ENCODE results near the gene LRBA. TPM values are rescaled to one million over a fixed set of nuclear protein-coding genes. Genes with fewer than 3 reads are reported as not detected.
A peak's percentile ranks its signal among the peaks of the same experiment; 100 is the strongest.

Gene LRBA
- total and polyA plus RNA-seq, 9 of the 15 experiments (the other 6 are each of a cell fraction or from before 2014, with no cell fraction given): 24.2 to 88.7 (median 59.7) TPM

- TF ChIP-seq, protein P1, sequence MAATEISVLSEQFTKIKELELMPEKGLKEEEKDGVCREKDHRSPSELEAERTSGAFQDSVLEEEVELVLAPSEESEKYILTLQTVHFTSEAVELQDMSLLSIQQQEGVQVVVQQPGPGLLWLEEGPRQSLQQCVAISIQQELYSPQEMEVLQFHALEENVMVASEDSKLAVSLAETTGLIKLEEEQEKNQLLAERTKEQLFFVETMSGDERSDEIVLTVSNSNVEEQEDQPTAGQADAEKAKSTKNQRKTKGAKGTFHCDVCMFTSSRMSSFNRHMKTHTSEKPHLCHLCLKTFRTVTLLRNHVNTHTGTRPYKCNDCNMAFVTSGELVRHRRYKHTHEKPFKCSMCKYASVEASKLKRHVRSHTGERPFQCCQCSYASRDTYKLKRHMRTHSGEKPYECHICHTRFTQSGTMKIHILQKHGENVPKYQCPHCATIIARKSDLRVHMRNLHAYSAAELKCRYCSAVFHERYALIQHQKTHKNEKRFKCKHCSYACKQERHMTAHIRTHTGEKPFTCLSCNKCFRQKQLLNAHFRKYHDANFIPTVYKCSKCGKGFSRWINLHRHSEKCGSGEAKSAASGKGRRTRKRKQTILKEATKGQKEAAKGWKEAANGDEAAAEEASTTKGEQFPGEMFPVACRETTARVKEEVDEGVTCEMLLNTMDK (IDR thresholded peaks at IDR 0.05; ENCODE audit: borderline replicate concordance, insufficient read depth, low read depth, low read length, poor library complexity, severe bottlenecking): no peak
- TF ChIP-seq BCL6 (CRISPR knock-in tag; IDR thresholded peaks at IDR 0.05) (peak; percentile 71; the same call in 1 of the 2 replicates), ILK (tag; IDR thresholded peaks at IDR 0.05; ENCODE audit: borderline replicate concordance, low read depth) (peak; percentile 92), CHD1 (IDR thresholded peaks at IDR 0.05; ENCODE audit: low read length) (no peak), KAT8 (IDR thresholded peaks at IDR 0.05; ENCODE audit: low read depth) (no peak), MYBL2 (IDR thresholded peaks at IDR 0.05; ENCODE audit: low read depth) (no peak), MYBL2 (CRISPR knock-in tag; IDR thresholded peaks at IDR 0.05; ENCODE audit: borderline replicate concordance) (no peak), MEIS2 (IDR thresholded peaks at IDR 0.05; ENCODE audit: partially characterized antibody) (no peak), ZNF184 (CRISPR knock-in tag; IDR thresholded peaks at IDR 0.05) (no peak), SRSF9 (IDR thresholded peaks at IDR 0.05; ENCODE audit: borderline replicate concordance, low read depth, low read length) (no peak), SMAD1 (IDR thresholded peaks at IDR 0.05; ENCODE audit: low read depth, low read length, partially characterized antibody) (no peak), RFX1 (IDR thresholded peaks at IDR 0.05) (no peak), ASH1L (IDR thresholded peaks at IDR 0.05; ENCODE audit: borderline replicate concordance, low read depth, partially characterized antibody) (no peak), ZSCAN32 (CRISPR knock-in tag; IDR thresholded peaks at IDR 0.05) (no peak), TCFL5 (CRISPR knock-in tag; conservative IDR thresholded peaks at IDR 0.05) (no peak), ZNF561 (CRISPR knock-in tag; conservative IDR thresholded peaks at IDR 0.05) (peak; percentile 79; the same call in 1 of the 2 replicates), MXI1 (IDR thresholded peaks at IDR 0.05; ENCODE audit: low read depth, low read length) (no peak)
- TF ChIP-seq, protein P2, sequence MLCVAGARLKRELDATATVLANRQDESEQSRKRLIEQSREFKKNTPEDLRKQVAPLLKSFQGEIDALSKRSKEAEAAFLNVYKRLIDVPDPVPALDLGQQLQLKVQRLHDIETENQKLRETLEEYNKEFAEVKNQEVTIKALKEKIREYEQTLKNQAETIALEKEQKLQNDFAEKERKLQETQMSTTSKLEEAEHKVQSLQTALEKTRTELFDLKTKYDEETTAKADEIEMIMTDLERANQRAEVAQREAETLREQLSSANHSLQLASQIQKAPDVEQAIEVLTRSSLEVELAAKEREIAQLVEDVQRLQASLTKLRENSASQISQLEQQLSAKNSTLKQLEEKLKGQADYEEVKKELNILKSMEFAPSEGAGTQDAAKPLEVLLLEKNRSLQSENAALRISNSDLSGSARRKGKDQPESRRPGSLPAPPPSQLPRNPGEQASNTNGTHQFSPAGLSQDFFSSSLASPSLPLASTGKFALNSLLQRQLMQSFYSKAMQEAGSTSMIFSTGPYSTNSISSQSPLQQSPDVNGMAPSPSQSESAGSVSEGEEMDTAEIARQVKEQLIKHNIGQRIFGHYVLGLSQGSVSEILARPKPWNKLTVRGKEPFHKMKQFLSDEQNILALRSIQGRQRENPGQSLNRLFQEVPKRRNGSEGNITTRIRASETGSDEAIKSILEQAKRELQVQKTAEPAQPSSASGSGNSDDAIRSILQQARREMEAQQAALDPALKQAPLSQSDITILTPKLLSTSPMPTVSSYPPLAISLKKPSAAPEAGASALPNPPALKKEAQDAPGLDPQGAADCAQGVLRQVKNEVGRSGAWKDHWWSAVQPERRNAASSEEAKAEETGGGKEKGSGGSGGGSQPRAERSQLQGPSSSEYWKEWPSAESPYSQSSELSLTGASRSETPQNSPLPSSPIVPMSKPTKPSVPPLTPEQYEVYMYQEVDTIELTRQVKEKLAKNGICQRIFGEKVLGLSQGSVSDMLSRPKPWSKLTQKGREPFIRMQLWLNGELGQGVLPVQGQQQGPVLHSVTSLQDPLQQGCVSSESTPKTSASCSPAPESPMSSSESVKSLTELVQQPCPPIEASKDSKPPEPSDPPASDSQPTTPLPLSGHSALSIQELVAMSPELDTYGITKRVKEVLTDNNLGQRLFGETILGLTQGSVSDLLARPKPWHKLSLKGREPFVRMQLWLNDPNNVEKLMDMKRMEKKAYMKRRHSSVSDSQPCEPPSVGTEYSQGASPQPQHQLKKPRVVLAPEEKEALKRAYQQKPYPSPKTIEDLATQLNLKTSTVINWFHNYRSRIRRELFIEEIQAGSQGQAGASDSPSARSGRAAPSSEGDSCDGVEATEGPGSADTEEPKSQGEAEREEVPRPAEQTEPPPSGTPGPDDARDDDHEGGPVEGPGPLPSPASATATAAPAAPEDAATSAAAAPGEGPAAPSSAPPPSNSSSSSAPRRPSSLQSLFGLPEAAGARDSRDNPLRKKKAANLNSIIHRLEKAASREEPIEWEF (CRISPR knock-in tag; IDR thresholded peaks at IDR 0.05): peak; percentile 98
- TF ChIP-seq, protein P3, sequence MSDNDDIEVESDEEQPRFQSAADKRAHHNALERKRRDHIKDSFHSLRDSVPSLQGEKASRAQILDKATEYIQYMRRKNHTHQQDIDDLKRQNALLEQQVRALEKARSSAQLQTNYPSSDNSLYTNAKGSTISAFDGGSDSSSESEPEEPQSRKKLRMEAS (CRISPR knock-in tag; IDR thresholded peaks at IDR 0.05): no peak
- TF ChIP-seq, protein P4, sequence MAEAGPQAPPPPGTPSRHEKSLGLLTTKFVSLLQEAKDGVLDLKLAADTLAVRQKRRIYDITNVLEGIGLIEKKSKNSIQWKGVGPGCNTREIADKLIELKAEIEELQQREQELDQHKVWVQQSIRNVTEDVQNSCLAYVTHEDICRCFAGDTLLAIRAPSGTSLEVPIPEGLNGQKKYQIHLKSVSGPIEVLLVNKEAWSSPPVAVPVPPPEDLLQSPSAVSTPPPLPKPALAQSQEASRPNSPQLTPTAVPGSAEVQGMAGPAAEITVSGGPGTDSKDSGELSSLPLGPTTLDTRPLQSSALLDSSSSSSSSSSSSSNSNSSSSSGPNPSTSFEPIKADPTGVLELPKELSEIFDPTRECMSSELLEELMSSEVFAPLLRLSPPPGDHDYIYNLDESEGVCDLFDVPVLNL (CRISPR knock-in tag; IDR thresholded peaks at IDR 0.05; ENCODE audit: low read depth): no peak
Measured at GRCh38 chr4:151038452-151039157, 23.5 kb upstream of the LRBA start (continued).

All from K562 (cell line).